Caco-2 (cell line): ENCODE results near the gene GALNTL6. TPM values are rescaled to one million over a fixed set of nuclear protein-coding genes. Genes with fewer than 3 reads are reported as not detected.

Source experiments
- BruUV-seq: library from RNA; stranded (reverse); fragments of 400-500 nt; replicated peaks from 2 replicates; lab custom pipeline; 2021; lab: Mats Ljungman, UMichigan
- CTCF ChIA-PET: fragments of 300-600 bp; sonication (Branson Sonifier 250); formaldehyde crosslinking; loops from one replicate; lab custom pipeline; 2022; ENCODE audit warnings: antibody characterized with exemption; lab: Charles Lee
- POLR2A ChIA-PET: fragments of 300-600 bp; sonication (Branson Sonifier 250); formaldehyde crosslinking; loops from one replicate; lab custom pipeline; 2022; ENCODE audit warnings: antibody characterized with exemption; lab: Charles Lee
- DNase-seq, 2 experiments: peaks; one replicate each; pipeline versions ENCODE4 v3.0.0 to v3.0.0-alpha.2; 2020 to 2022
- H3K27me3 ChIP-seq: replicated peaks from 2 replicates; pipeline ENCODE4 v1.6.0; 2011; ENCODE audit warnings: low read length; ENCODE audit not compliant: control insufficient read depth, insufficient read depth
- H3K36me3 ChIP-seq: 2 replicates; pipeline ENCODE4 v1.5.1; 2011; ENCODE audit warnings: low read length; ENCODE audit not compliant: control insufficient read depth, insufficient read depth
- H3K4me1 ChIP-seq: fragments of 250-450 bp; sonication (Bioruptor Pico); 2 replicates; pipeline ENCODE4 v1.5.1; 2020; ENCODE audit warnings: mild to moderate bottlenecking
- H3K4me3 ChIP-seq: 2 replicates; pipeline ENCODE4 v1.5.1; 2011; ENCODE audit warnings: low read depth, mild to moderate bottlenecking, control low read depth, low read length
- H3K9me3 ChIP-seq: fragments of 250-450 bp; sonication (Bioruptor Pico); 2 replicates; pipeline ENCODE4 v1.5.1; 2020; ENCODE audit warnings: mild to moderate bottlenecking, moderate library complexity
- H3K27ac Mint-ChIP-seq: one replicate; pipeline ENCODE4 v1.8.0; 2022; ENCODE audit warnings: mixed read lengths; ENCODE audit not compliant: unreplicated experiment
- H3K27me3 Mint-ChIP-seq: one replicate; pipeline ENCODE4 v1.8.0; 2022; ENCODE audit warnings: mixed read lengths; ENCODE audit not compliant: insufficient read depth, unreplicated experiment
- H3K36me3 Mint-ChIP-seq: one replicate; pipeline ENCODE4 v1.8.0; 2022; ENCODE audit warnings: mild to moderate bottlenecking, mixed read lengths; ENCODE audit not compliant: insufficient read depth, unreplicated experiment
- H3K4me1 Mint-ChIP-seq: one replicate; pipeline ENCODE4 v1.8.0; 2022; ENCODE audit warnings: low read depth, mixed read lengths; ENCODE audit not compliant: unreplicated experiment
- H3K4me3 Mint-ChIP-seq: one replicate; pipeline ENCODE4 v1.8.0; 2022; ENCODE audit warnings: mild to moderate bottlenecking, moderate library complexity, mixed read lengths; ENCODE audit not compliant: unreplicated experiment
- H3K9me3 Mint-ChIP-seq: one replicate; pipeline ENCODE4 v1.8.0; 2022; ENCODE audit warnings: mixed read lengths; ENCODE audit not compliant: unreplicated experiment
- CTCF ChIP-seq, 2 experiments: fragments of 200-600 bp in 1 of 2; IDR thresholded peaks; 1 replicate in 1 of 2; 2 replicates in 1 of 2; pipeline versions ENCODE4 v1.5.1 to v1.8.0; 2011 to 2022; ENCODE audit warnings: antibody characterized with exemption in 1 of 2, control low read depth in 1 of 2, inconsistent platforms in 1 of 2, low read depth in 1 of 2, low read length in 1 of 2, mild to moderate bottlenecking in 1 of 2, moderate library complexity in 1 of 2; ENCODE audit not compliant: insufficient read depth in 1 of 2, severe bottlenecking in 1 of 2, unreplicated experiment in 1 of 2
- intact Hi-C: fragments of 100-400 bp; cut with micrococcal nuclease; formaldehyde crosslinking; loops from one replicate; pipeline ENCODE4 v1.10.0; 2022; ENCODE audit not compliant: unreplicated experiment
- total RNA-seq: library from RNA; stranded (reverse); gene quantifications from 2 replicates; pipeline ENCODE4 v1.2.3, GENCODE V29; 2022

Gene GALNTL6
- total RNA-seq, 1 experiment from 2014 or later: not detected

GRCh38 chr4:172651961-172652360 is 838.8 kb downstream of the GALNTL6 start:
- H3K36me3 Mint-ChIP-seq: no peaks in the 10 kb centered on the region
- CTCF ChIA-PET: no interaction called here
- DNase-seq: no peak
- H3K9me3 ChIP-seq: no peaks in the 10 kb centered on the region
- H3K27me3 ChIP-seq: no peaks in the 10 kb centered on the region
- peak overlapping the region; percentile 36 for H3K27ac Mint-ChIP-seq
- H3K4me1 Mint-ChIP-seq: peaks cover 14% of the 10 kb centered on the region
- intact Hi-C loops: no loop called here
- H3K4me1 ChIP-seq: peaks cover 10% of the 10 kb centered on the region; the same call in 1 of the 2 replicates
- H3K9me3 Mint-ChIP-seq: no peaks in the 10 kb centered on the region
- no TSS peak for BruUV-seq
- POLR2A ChIA-PET: no interaction called here
- no peak overlapping the region for H3K4me3 Mint-ChIP-seq
- no peak for TF ChIP-seq CTCF (IDR thresholded peaks at IDR 0.05; ENCODE audit: insufficient read depth in 1 of 2, low read depth in 1 of 2, low read length in 1 of 2, severe bottlenecking in 1 of 2, unreplicated experiment in 1 of 2)
- no peaks in the 10 kb centered on the region for H3K36me3 ChIP-seq
- no peak overlapping the region for H3K4me3 ChIP-seq
- H3K27me3 Mint-ChIP-seq: no peaks in the 10 kb centered on the region

- Histone ChIP-seq H3K4me1 (peaks cover 10% of the 10 kb centered on the region; the same call in 1 of the 2 replicates), H3K36me3 (no peaks in the 10 kb centered on the region), H3K9me3 (no peaks in the 10 kb centered on the region), H3K27me3 (no peaks in the 10 kb centered on the region), H3K4me3 (no peak overlapping the region)
- Mint-ChIP-seq H3K4me3 (no peak overlapping the region), H3K27ac (peak overlapping the region; percentile 36), H3K9me3 (no peaks in the 10 kb centered on the region), H3K27me3 (no peaks in the 10 kb centered on the region), H3K36me3 (no peaks in the 10 kb centered on the region), H3K4me1 (peaks cover 14% of the 10 kb centered on the region)
- no peak for DNase-seq
- ChIA-PET POLR2A (no interaction called here), CTCF (no interaction called here)
- TF ChIP-seq CTCF (IDR thresholded peaks at IDR 0.05; ENCODE audit: insufficient read depth in 1 of 2, low read depth in 1 of 2, low read length in 1 of 2, severe bottlenecking in 1 of 2, unreplicated experiment in 1 of 2): no peak
- BruUV-seq: no TSS peak
- intact Hi-C loops: no loop called here
These were observed 839.2 kb downstream of the GALNTL6 start for GRCh38 chr4:172652369-172652768.

GRCh38 chr4:172653676-172654075 is 840.5 kb downstream of the GALNTL6 start:
- Mint-ChIP-seq H3K4me3 (no peak overlapping the region), H3K27me3 (no peaks in the 10 kb centered on the region), H3K27ac (no peak overlapping the region), H3K9me3 (no peaks in the 10 kb centered on the region), H3K4me1 (peaks cover 14% of the 10 kb centered on the region), H3K36me3 (no peaks in the 10 kb centered on the region)
- no peak for TF ChIP-seq CTCF (IDR thresholded peaks at IDR 0.05; ENCODE audit: insufficient read depth in 1 of 2, low read depth in 1 of 2, low read length in 1 of 2, severe bottlenecking in 1 of 2, unreplicated experiment in 1 of 2)
- CTCF ChIA-PET: no interaction called here
- intact Hi-C loops: no loop called here
- DNase-seq: no peak
- no peaks in the 10 kb centered on the region for H3K9me3 ChIP-seq
- no peak overlapping the region for H3K4me3 ChIP-seq
- peaks cover 5% of the 10 kb centered on the region; the same call in 1 of the 2 replicates for H3K4me1 ChIP-seq
- H3K27me3 ChIP-seq: no peaks in the 10 kb centered on the region
- POLR2A ChIA-PET: no interaction called here
- no TSS peak for BruUV-seq
- no peaks in the 10 kb centered on the region for H3K36me3 ChIP-seq
